K562 (cell line): Measurements from ENCODE around the gene MYG1. TPM values are rescaled to one million over a fixed set of nuclear protein-coding genes. Genes with fewer than 3 reads are reported as not detected.

Experiments
- CAMTA2 ChIP-seq: fragments of 250-450 bp; sonication (Bioruptor Pico); conservative IDR thresholded peaks from 2 replicates; pipeline ENCODE4 v1.5.1; 2022
- CBFA2T3 ChIP-seq: fragments of 450-650 bp; IDR thresholded peaks from 2 replicates; pipeline ENCODE4 v1.6.1; 2017
- CBX1 ChIP-seq: sonication (generic); IDR thresholded peaks from 2 replicates; pipeline ENCODE4 v1.6.1; 2016; ENCODE audit warnings: antibody characterized with exemption, low read depth, mild to moderate bottlenecking
- CBX2 ChIP-seq: fragments of 200-600 bp; sonication (generic); IDR thresholded peaks from one replicate; pipeline ENCODE4 v1.6.1; 2012; ENCODE audit warnings: mild to moderate bottlenecking, low read length, inconsistent platforms; ENCODE audit not compliant: insufficient read depth, poor library complexity, severe bottlenecking
- CREB1 ChIP-seq, 2 experiments: sonication (generic) in 1 of 2; formaldehyde crosslinking in 1 of 2; IDR thresholded peaks; 2 replicates each; pipeline versions ENCODE4 v1.6.1 to v1.8.0; 2012 to 2022; ENCODE audit warnings: inconsistent platforms in 1 of 2, mild to moderate bottlenecking in 1 of 2, missing genetic modification reagents in 1 of 2, moderate library complexity in 1 of 2
- HDAC1 ChIP-seq, 2 experiments: fragments of 450-650 bp; IDR thresholded peaks; 2 replicates each; pipeline ENCODE4 v1.6.1; 2016 to 2017; ENCODE audit warnings: inconsistent platforms in 1 of 2, mild to moderate bottlenecking in 1 of 2, moderate library complexity in 1 of 2
- RBFOX2 ChIP-seq: fragments of 200-400 bp; formaldehyde crosslinking; IDR thresholded peaks from 2 replicates; pipeline ENCODE4 v1.6.1; 2017; ENCODE audit warnings: low read depth, mild to moderate bottlenecking, low read length, moderate library complexity
- RFX1 ChIP-seq: fragments of 450-650 bp; IDR thresholded peaks from 2 replicates; pipeline ENCODE4 v1.6.1; 2016; ENCODE audit warnings: mild to moderate bottlenecking, moderate library complexity
- SIN3B ChIP-seq: fragments of 450-650 bp; IDR thresholded peaks from 2 replicates; pipeline ENCODE4 v1.6.1; 2017; ENCODE audit warnings: low read depth, mild to moderate bottlenecking, moderate library complexity
- SNAPC5 ChIP-seq: fragments of 250-450 bp; sonication (Bioruptor Pico); IDR thresholded peaks from 2 replicates; pipeline ENCODE4 v1.8.0; 2021; ENCODE audit warnings: moderate library complexity, mild to moderate bottlenecking, inconsistent platforms
- SNIP1 ChIP-seq: fragments of 450-650 bp; IDR thresholded peaks from 2 replicates; pipeline ENCODE4 v1.7.1; 2017; ENCODE audit warnings: low read depth, mild to moderate bottlenecking
- polyA plus RNA-seq, 8 experiments: library from polyadenylated mRNA; depleted of rRNA in 4 of 8; stranded (reverse) in 5 of 8; unstranded in 3 of 8; fragments of >200 nt; fragmentation: Nextera tagmentation in 2 of 8; fragmentation: Illumina TruSeq in 1 of 8; extraction: Ambion mirVana in 2 of 8; extraction: Trizol in 1 of 8; gene quantifications; 2 replicates each; pipeline versions ENCODE4 v1.2.1 to v1.2.3, GENCODE V29; 2011 to 2014; ENCODE audit warnings: inconsistent platforms in 1 of 8, missing spikeins in 1 of 8
- total RNA-seq, 7 experiments: library from RNA; depleted of rRNA in 6 of 7; stranded (reverse); fragments of >200 nt in 6 of 7; fragmentation: Illumina TruSeq in 2 of 7; extraction: Trizol in 2 of 7; gene quantifications; 2 replicates each; pipeline versions ENCODE4 v1.2.1 to v1.2.3, GENCODE V29; 2011 to 2021; ENCODE audit warnings: low replicate concordance in 1 of 7
- TF ChIP-seq, protein P1 (sequence below), 2 experiments: fragments of 450-650 bp in 1 of 2; sonication (generic) in 1 of 2; formaldehyde crosslinking in 1 of 2; IDR thresholded peaks; 2 replicates each; pipeline versions ENCODE4 v1.7.1 to v1.9.0; 2016 to 2022; ENCODE audit warnings: inconsistent platforms in 1 of 2, mild to moderate bottlenecking in 1 of 2, missing genetic modification reagents in 1 of 2

The MYG1 gene
- total and polyA plus RNA-seq, 9 of the 15 experiments (the other 6 are each of a cell fraction or from before 2014, with no cell fraction given), result 0.45 to 5.6 (median 2.1) TPM

DNA sequence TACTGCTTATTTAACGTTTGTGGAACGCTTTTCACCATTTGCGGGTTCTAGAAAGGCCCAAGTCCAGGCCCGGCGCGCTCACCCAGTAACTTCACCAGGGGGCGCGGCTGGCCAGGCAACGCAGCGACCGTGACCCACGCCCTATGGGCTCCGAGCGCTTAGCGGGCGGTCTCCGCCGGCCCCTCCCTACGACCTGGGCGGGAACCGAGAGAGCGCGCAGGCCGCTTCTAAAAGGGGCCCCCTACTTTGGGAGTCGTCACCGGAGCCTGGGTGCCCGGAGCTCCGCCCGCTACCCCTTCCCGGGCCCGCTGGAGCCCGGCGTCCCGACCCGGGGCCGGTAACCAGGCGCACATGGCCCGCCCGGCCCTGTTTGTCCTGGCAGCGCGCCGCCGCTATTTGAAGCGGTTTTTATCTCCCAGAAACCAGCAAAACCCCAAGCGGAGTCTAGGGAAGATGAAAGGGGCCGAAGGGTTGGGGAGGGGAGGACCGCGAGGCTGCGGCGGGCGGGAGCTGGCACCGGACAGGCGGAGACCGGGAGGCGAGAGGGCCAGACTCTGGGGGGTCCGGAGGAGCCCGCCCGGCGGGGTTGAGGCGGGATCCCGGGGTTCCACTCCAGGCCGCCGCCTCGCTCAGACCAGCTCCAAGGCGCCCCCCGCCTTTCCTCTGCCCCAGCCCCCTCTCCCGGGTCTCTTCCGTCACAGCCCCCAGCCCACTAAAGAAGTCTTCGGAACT lies 25.4 kb downstream of the MYG1 start (continued):
- TF ChIP-seq, protein P1, sequence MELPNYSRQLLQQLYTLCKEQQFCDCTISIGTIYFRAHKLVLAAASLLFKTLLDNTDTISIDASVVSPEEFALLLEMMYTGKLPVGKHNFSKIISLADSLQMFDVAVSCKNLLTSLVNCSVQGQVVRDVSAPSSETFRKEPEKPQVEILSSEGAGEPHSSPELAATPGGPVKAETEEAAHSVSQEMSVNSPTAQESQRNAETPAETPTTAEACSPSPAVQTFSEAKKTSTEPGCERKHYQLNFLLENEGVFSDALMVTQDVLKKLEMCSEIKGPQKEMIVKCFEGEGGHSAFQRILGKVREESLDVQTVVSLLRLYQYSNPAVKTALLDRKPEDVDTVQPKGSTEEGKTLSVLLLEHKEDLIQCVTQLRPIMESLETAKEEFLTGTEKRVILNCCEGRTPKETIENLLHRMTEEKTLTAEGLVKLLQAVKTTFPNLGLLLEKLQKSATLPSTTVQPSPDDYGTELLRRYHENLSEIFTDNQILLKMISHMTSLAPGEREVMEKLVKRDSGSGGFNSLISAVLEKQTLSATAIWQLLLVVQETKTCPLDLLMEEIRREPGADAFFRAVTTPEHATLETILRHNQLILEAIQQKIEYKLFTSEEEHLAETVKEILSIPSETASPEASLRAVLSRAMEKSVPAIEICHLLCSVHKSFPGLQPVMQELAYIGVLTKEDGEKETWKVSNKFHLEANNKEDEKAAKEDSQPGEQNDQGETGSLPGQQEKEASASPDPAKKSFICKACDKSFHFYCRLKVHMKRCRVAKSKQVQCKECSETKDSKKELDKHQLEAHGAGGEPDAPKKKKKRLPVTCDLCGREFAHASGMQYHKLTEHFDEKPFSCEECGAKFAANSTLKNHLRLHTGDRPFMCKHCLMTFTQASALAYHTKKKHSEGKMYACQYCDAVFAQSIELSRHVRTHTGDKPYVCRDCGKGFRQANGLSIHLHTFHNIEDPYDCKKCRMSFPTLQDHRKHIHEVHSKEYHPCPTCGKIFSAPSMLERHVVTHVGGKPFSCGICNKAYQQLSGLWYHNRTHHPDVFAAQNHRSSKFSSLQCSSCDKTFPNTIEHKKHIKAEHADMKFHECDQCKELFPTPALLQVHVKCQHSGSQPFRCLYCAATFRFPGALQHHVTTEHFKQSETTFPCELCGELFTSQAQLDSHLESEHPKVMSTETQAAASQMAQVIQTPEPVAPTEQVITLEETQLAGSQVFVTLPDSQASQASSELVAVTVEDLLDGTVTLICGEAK (IDR thresholded peaks at IDR 0.05), result no peak
- TF ChIP-seq, protein P1 (CRISPR knock-in tag; IDR thresholded peaks at IDR 0.05), result no peak
- TF ChIP-seq CBX1 (peak; percentile 31; the same call in 1 of the 2 replicates), RFX1 (peak; percentile 46), CREB1 (IDR thresholded peaks at IDR 0.05) (0 out of 2 replicates have a peak, but pooled peaks have one; percentile 33), CREB1 (CRISPR knock-in tag; IDR thresholded peaks at IDR 0.05) (no peak), RBFOX2 (peak; percentile 95), SIN3B (no peak), SNAPC5 (CRISPR knock-in tag) (no peak), SNIP1 (no peak), CAMTA2 (CRISPR knock-in tag) (no peak), HDAC1 (IDR thresholded peaks at IDR 0.05) (peak in 1 of 2 experiments; percentile 60; a peak in 1 of 4 replicates), CBX2 (no peak), CBFA2T3 (no peak)
